ENCODE data around the gene GRIA3.
"Not testable (repeated sequence)": the region's sequence is repeated elsewhere in the genome, so short reads cannot be mapped to it uniquely, and the experiment has no call there.

The GRIA3 gene

GRCh38 chrX:123504630-123505270, 320.7 kb downstream of the GRIA3 start:
- no peak overlapping the region for H3K4me3 Mint-ChIP-seq
- H3K9me3 Mint-ChIP-seq, result peaks cover 39% of the 10 kb centered on the region
- no peak overlapping the region for H3K27ac Mint-ChIP-seq
- TF ChIP-seq CTCF (IDR thresholded peaks at IDR 0.05), result no peak
- H3K27me3 Mint-ChIP-seq (ENCODE audit: low read depth, poor library complexity), result peaks cover 4% of the 10 kb centered on the region
- no peaks in the 10 kb centered on the region for H3K36me3 Mint-ChIP-seq (ENCODE audit: low read depth)
- H3K4me1 Mint-ChIP-seq, result no peaks in the 10 kb centered on the region
- DNase-seq, result no peak

GRCh38 chrX:123513585-123514278, 329.7 kb downstream of the GRIA3 start:
- Mint-ChIP-seq H3K4me1 (no peaks in the 10 kb centered on the region), H3K36me3 (ENCODE audit: low read depth) (peaks cover 5% of the 10 kb centered on the region)

DNA sequence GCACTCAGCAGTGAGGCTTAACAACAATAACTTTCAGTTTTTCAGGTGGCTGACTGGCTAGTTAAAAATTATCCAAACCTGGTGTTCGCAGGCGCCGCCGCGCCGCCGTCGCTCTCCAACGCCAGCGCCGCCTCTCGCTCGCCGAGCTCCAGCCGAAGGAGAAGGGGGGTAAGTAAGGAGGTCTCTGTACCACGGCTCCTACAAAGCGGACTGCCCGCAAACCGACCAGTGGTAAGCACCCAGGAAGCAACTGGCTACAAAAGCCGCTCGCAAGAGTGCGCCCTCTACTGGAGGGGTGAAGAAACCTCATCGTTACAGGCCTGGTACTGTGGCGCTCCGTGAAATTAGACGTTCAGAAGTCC, 330.2 kb downstream of the GRIA3 start:
- peaks cover 58% of the 10 kb centered on the region for H3K9me3 Mint-ChIP-seq
- not testable (repeated sequence) for H3K36me3 Mint-ChIP-seq (ENCODE audit: low read depth); H3K27ac Mint-ChIP-seq; H3K27me3 Mint-ChIP-seq (ENCODE audit: low read depth, poor library complexity); H3K4me3 Mint-ChIP-seq; DNase-seq; H3K4me1 Mint-ChIP-seq

More at GRCh38 chrX:123513585-123514278, 329.7 kb downstream of the GRIA3 start:
- peaks cover 2% of the 10 kb centered on the region for H3K27me3 Mint-ChIP-seq (ENCODE audit: low read depth, poor library complexity)
- H3K9me3 Mint-ChIP-seq, result peaks cover 52% of the 10 kb centered on the region
- no peak for TF ChIP-seq CTCF (IDR thresholded peaks at IDR 0.05)
- H3K27ac Mint-ChIP-seq, result no peak overlapping the region
- no peak for DNase-seq
- no peak overlapping the region for H3K4me3 Mint-ChIP-seq

DNA sequence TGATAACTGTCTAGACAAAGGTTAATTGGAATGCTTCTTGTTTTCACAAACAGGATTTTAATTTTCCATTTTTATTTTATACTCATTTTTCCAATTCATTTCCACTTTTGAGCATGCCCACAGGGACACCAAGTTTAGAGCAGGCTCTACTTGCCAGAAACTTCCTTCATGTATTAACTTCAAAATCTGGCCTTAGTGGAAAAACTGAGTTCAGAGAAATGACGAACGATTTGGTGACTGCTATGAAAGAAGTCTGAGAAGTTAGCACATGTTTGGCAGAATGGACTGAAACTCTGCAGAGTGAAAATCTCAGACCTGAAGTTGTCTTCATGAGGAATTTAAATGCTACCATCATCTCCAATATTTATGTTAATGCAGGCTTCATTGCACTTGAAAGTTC, 334.7 kb downstream of the GRIA3 start:
- TF ChIP-seq CTCF (IDR thresholded peaks at IDR 0.05), result no peak
- DNase-seq, result no peak
- Mint-ChIP-seq H3K9me3 (peaks cover 68% of the 10 kb centered on the region), H3K27me3 (ENCODE audit: low read depth, poor library complexity) (peaks cover 2% of the 10 kb centered on the region), H3K27ac (no peak overlapping the region), H3K4me1 (no peaks in the 10 kb centered on the region), H3K36me3 (ENCODE audit: low read depth) (peaks cover 5% of the 10 kb centered on the region), H3K4me3 (no peak overlapping the region)

DNA sequence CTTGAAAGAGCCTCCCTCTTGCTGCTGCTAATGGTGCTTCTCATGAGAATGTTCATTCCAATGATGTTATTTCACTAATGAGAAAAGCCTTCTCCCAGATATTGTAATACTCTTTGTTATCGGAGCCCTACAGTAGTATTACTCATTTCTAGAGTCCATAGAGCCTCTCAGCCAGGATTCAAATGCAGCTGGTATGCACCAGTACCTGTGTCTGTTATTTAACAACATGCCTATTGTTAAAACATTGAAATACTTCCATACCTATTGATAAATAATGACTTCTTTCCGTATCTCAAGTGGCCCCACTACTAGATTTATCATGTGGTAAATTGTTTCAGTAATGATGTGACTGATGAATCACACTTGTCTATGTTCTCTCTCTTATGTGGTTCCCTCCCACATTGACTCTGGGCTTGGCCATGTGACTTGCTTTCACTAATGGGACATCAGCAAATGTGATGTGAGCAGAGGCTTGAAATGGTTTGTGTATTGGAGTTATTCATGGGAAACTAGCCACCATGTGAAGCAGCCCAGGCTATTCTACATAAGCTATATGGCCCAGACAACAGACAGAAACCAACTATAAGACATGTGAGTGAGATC, 341.1 kb downstream of the GRIA3 start:
- H3K36me3 Mint-ChIP-seq (ENCODE audit: low read depth), result no peaks in the 10 kb centered on the region
- H3K27ac Mint-ChIP-seq, result no peak overlapping the region
- H3K27me3 Mint-ChIP-seq (ENCODE audit: low read depth, poor library complexity), result no peaks in the 10 kb centered on the region
- no peaks in the 10 kb centered on the region for H3K4me1 Mint-ChIP-seq
- no peak overlapping the region for H3K4me3 Mint-ChIP-seq
- peaks cover 52% of the 10 kb centered on the region for H3K9me3 Mint-ChIP-seq
- no peak for TF ChIP-seq CTCF (IDR thresholded peaks at IDR 0.05)
- DNase-seq, result no peak

DNA sequence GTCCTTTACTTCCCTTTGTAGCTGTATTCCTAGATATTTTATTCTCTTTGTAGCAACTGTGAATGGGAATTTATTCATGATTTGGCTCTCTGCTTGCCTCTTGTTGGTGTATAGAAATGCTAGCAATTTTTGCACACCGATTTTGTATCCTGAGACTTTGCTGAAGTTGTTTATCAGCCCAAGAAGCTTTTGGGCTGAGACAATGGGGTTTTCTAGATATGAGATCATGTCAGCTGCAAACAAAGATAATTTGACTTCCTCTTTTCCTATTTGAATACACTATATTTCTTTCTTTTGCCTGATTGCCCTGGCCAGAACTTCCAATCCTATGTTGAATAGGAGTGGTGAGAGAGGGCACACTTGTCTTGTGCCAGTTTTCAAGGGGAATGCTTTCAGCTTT, 346.6 kb downstream of the GRIA3 start:
- not testable (repeated sequence) for DNase-seq; H3K27me3 Mint-ChIP-seq (ENCODE audit: low read depth, poor library complexity); H3K4me1 Mint-ChIP-seq; H3K4me3 Mint-ChIP-seq; H3K36me3 Mint-ChIP-seq (ENCODE audit: low read depth); H3K27ac Mint-ChIP-seq
- peaks cover 70% of the 10 kb centered on the region for H3K9me3 Mint-ChIP-seq
